Breast epithelium (tissue), 3 donors: Measurements from ENCODE around the gene GARIN6.

ENCODE experiments used
- POLR2AphosphoS5 ChIP-seq, 3 donors: sonication (generic); formaldehyde crosslinking; IDR thresholded peaks; one replicate each; pipeline ENCODE4 v1.6.1; 2017; ENCODE audit warnings: antibody characterized with exemption in 3 of 3
- TF ChIP-seq, protein P1 (sequence below), 3 donors: fragments of 450-650 bp; IDR thresholded peaks; one replicate each; pipeline ENCODE4 v1.5.1; 2016 to 2017; ENCODE audit warnings: antibody characterized with exemption in 3 of 3, mild to moderate bottlenecking in 3 of 3, moderate library complexity in 3 of 3

DNA sequence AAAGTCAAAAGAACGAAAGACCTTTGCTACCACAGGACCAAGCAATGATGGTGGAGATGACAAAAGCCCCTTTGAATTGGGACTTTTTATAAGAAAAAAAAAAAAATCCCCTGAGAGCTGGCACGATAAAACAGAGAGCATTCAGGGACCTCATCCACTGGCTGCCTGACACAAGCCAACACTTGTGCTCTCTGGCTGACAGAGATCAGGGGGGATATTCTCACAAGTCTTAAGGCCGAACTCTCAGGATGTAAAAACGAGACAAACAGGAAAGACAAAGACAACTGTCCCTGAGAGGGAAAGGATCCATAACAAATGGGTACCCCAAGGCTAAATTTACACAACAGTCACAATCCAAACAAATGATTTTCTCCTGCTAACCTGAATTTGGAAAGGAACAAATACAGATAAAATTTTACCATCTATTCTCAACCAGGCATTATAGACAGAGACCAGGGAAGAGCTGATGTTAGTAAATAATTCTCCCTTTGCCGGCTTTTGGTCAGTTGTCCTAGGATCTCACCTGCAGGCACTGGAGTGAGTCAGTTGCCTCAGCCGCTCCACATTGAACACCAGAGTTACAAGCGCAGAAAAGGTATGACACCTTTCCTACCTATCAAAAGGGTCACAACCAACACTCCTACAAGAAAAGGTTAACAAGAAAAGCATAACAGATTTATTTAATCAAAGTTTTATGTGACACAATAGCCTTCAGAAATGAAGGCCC is 37.9 kb upstream of the GARIN6 start:
- TF ChIP-seq, protein P1, sequence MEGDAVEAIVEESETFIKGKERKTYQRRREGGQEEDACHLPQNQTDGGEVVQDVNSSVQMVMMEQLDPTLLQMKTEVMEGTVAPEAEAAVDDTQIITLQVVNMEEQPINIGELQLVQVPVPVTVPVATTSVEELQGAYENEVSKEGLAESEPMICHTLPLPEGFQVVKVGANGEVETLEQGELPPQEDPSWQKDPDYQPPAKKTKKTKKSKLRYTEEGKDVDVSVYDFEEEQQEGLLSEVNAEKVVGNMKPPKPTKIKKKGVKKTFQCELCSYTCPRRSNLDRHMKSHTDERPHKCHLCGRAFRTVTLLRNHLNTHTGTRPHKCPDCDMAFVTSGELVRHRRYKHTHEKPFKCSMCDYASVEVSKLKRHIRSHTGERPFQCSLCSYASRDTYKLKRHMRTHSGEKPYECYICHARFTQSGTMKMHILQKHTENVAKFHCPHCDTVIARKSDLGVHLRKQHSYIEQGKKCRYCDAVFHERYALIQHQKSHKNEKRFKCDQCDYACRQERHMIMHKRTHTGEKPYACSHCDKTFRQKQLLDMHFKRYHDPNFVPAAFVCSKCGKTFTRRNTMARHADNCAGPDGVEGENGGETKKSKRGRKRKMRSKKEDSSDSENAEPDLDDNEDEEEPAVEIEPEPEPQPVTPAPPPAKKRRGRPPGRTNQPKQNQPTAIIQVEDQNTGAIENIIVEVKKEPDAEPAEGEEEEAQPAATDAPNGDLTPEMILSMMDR (IDR thresholded peaks at IDR 0.05) = no peak
- TF ChIP-seq POLR2AphosphoS5 (IDR thresholded peaks at IDR 0.05) = no peak
